PC-9 (cell line): ENCODE data around the gene CCDC78. TPM values are rescaled to one million over a fixed set of nuclear protein-coding genes. Genes with fewer than 3 reads are reported as not detected.

Experiments
- BruUV-seq: library from RNA; stranded (reverse); fragments of 400-500 nt; replicated peaks from 2 replicates; lab custom pipeline; 2021; lab: Mats Ljungman, UMichigan
- CTCF ChIA-PET: fragments of 300-600 bp; sonication (Branson Sonifier 250); formaldehyde crosslinking; loops from one replicate; lab custom pipeline; 2022; ENCODE audit warnings: antibody characterized with exemption; lab: Charles Lee
- POLR2A ChIA-PET: fragments of 300-600 bp; sonication (Branson Sonifier 250); formaldehyde crosslinking; loops from one replicate; lab custom pipeline; 2022; ENCODE audit warnings: antibody characterized with exemption; ENCODE audit not compliant: unreplicated experiment; lab: Charles Lee
- DNase-seq, 2 experiments: peaks; one replicate each; pipeline versions ENCODE4 v3.0.0 to v3.0.0-alpha.2; 2015 to 2022; ENCODE audit warnings: mixed read lengths in 1 of 2
- H2AFZ ChIP-seq: fragments of 200-600 bp; sonication (generic); 2 replicates; pipeline ENCODE4 v1.8.1; 2017; ENCODE audit warnings: antibody characterized with exemption
- H3F3A ChIP-seq: fragments of 200-600 bp; sonication (generic); 2 replicates; pipeline ENCODE4 v1.8.1; 2017; ENCODE audit warnings: antibody characterized with exemption, mild to moderate bottlenecking, low read depth; ENCODE audit not compliant: insufficient read depth
- H3K27ac ChIP-seq: fragments of 200-600 bp; sonication (generic); 2 replicates; pipeline ENCODE4 v1.6.1; 2016; ENCODE audit warnings: mixed run types
- H3K27me3 ChIP-seq: fragments of 200-600 bp; sonication (generic); 2 replicates; pipeline ENCODE4 v1.6.1; 2016; ENCODE audit warnings: low read depth, mixed run types; ENCODE audit not compliant: insufficient read depth
- H3K36me3 ChIP-seq: fragments of 200-600 bp; sonication (generic); 2 replicates; pipeline ENCODE4 v1.6.1; 2016; ENCODE audit warnings: low read depth, mixed run types
- H3K4me1 ChIP-seq: fragments of 200-600 bp; sonication (generic); replicated peaks from 2 replicates; pipeline ENCODE4 v1.6.1; 2016; ENCODE audit warnings: mixed run types; ENCODE audit not compliant: insufficient read depth
- H3K4me2 ChIP-seq: fragments of 200-600 bp; sonication (generic); 2 replicates; pipeline ENCODE4 v1.6.1; 2017; ENCODE audit warnings: mixed run types
- H3K4me3 ChIP-seq: fragments of 200-600 bp; sonication (generic); 2 replicates; pipeline ENCODE4 v1.6.1; 2016; ENCODE audit warnings: mixed run types
- H3K79me2 ChIP-seq: fragments of 200-600 bp; sonication (generic); 2 replicates; pipeline ENCODE4 v1.6.1; 2017; ENCODE audit warnings: low read depth, mixed run types
- H3K9me2 ChIP-seq: fragments of 200-600 bp; sonication (generic); 2 replicates; pipeline ENCODE4 v1.8.1; 2017; ENCODE audit warnings: mild to moderate bottlenecking; ENCODE audit not compliant: insufficient read depth
- H3K9me3 ChIP-seq: fragments of 200-600 bp; sonication (generic); 2 replicates; pipeline ENCODE4 v1.8.1; 2016; ENCODE audit warnings: low read depth; ENCODE audit not compliant: insufficient read depth
- H4K20me1 ChIP-seq: fragments of 200-600 bp; sonication (generic); 2 replicates; pipeline ENCODE4 v1.8.1; 2017; ENCODE audit not compliant: insufficient read depth
- EZH2 ChIP-seq: fragments of 200-600 bp; sonication (generic); IDR thresholded peaks from 2 replicates; pipeline ENCODE4 v1.8.0; 2017; ENCODE audit warnings: antibody characterized with exemption, low read depth
- intact Hi-C: fragments of 100-400 bp; cut with micrococcal nuclease; formaldehyde crosslinking; loops from one replicate; pipeline ENCODE4 v1.10.0; 2022; ENCODE audit not compliant: unreplicated experiment
- total RNA-seq: library from RNA; stranded (reverse); gene quantifications from 2 replicates; pipeline ENCODE4 v1.2.3, GENCODE V29; 2021
- TF ChIP-seq, protein P1 (sequence below): fragments of 200-600 bp; sonication (generic); conservative IDR thresholded peaks from 2 replicates; pipeline ENCODE4 v1.6.1; 2017; ENCODE audit warnings: mixed run types, antibody characterized with exemption, mild to moderate bottlenecking, moderate library complexity

The CCDC78 gene
- total RNA-seq, 1 experiment from 2014 or later, result 4.2 TPM

- peaks cover 12% of the 10 kb centered on the region; the same call in 1 of the 2 replicates for H4K20me1 ChIP-seq
- no peaks in the 10 kb centered on the region for H3K27me3 ChIP-seq
- POLR2A ChIA-PET, result interaction anchor here (0.5 to 1.0 kb wide), 5 partner anchors 8 to 154 kb away, joined by 4 to 9 read pairs (median 5); partner anchors contain the start of genes CIAO3 and METTL26
- no TSS peak for BruUV-seq
- peak overlapping the region; percentile 98 for H3K4me3 ChIP-seq
- no peaks in the 10 kb centered on the region for H3K9me2 ChIP-seq
- peaks cover 35% of the 10 kb centered on the region for H3K4me1 ChIP-seq
- DNase-seq, result peak in 1 of 2 experiments; percentile 43
- CTCF ChIA-PET, result interaction anchor here (0.5 to 1.1 kb wide), 6 partner anchors 15 to 350 kb away, joined by 3 to 11 read pairs (median 4); partner anchors contain the start of genes MRPL28 and STUB1
- peak overlapping the region; percentile 55; the same call in 1 of the 2 replicates for H3K27ac ChIP-seq
- H3K9me3 ChIP-seq, result no peaks in the 10 kb centered on the region
- H2AFZ ChIP-seq, result no peak overlapping the region
- H3K36me3 ChIP-seq, result no peaks in the 10 kb centered on the region
- TF ChIP-seq, protein P1, sequence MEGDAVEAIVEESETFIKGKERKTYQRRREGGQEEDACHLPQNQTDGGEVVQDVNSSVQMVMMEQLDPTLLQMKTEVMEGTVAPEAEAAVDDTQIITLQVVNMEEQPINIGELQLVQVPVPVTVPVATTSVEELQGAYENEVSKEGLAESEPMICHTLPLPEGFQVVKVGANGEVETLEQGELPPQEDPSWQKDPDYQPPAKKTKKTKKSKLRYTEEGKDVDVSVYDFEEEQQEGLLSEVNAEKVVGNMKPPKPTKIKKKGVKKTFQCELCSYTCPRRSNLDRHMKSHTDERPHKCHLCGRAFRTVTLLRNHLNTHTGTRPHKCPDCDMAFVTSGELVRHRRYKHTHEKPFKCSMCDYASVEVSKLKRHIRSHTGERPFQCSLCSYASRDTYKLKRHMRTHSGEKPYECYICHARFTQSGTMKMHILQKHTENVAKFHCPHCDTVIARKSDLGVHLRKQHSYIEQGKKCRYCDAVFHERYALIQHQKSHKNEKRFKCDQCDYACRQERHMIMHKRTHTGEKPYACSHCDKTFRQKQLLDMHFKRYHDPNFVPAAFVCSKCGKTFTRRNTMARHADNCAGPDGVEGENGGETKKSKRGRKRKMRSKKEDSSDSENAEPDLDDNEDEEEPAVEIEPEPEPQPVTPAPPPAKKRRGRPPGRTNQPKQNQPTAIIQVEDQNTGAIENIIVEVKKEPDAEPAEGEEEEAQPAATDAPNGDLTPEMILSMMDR, result no peak
- TF ChIP-seq EZH2, result no peak
- peaks cover 8% of the 10 kb centered on the region for H3K79me2 ChIP-seq
- H3K4me2 ChIP-seq, result peak overlapping the region; percentile 94
- peaks cover 31% of the 10 kb centered on the region; the same call in 1 of the 2 replicates for H3F3A ChIP-seq
- intact Hi-C loops, result loop anchor here (2.0 kb wide), 1 partner anchor 65 kb away; no protein-coding TSS in a partner anchor
These were observed 6.3 kb downstream of the CCDC78 start for GRCh38 chr16:719815-720446.

- Histone ChIP-seq H3K79me2 (peaks cover 8% of the 10 kb centered on the region), H3K9me2 (no peaks in the 10 kb centered on the region), H2AFZ (no peak overlapping the region), H3K4me1 (peaks cover 43% of the 10 kb centered on the region), H3K27me3 (no peaks in the 10 kb centered on the region), H4K20me1 (peaks cover 12% of the 10 kb centered on the region; the same call in 1 of the 2 replicates), H3K9me3 (no peaks in the 10 kb centered on the region), H3K27ac (no peak overlapping the region), H3F3A (peaks cover 38% of the 10 kb centered on the region; the same call in 1 of the 2 replicates), H3K4me3 (no peak overlapping the region), H3K36me3 (no peaks in the 10 kb centered on the region), H3K4me2 (peak overlapping the region; percentile 94; the same call in 1 of the 2 replicates)
- DNase-seq, result no peak
- intact Hi-C loops, result no loop called here
- CTCF ChIA-PET, result interaction anchor here (1.1 kb wide), 1 partner anchor 97 kb away, joined by 3 read pairs; no protein-coding TSS in a partner anchor
- POLR2A ChIA-PET, result no interaction called here
- no TSS peak for BruUV-seq
- TF ChIP-seq EZH2, result no peak
- TF ChIP-seq, protein P1, result no peak
These were observed 7.3 kb downstream of the CCDC78 start for GRCh38 chr16:718922-719321.

DNA sequence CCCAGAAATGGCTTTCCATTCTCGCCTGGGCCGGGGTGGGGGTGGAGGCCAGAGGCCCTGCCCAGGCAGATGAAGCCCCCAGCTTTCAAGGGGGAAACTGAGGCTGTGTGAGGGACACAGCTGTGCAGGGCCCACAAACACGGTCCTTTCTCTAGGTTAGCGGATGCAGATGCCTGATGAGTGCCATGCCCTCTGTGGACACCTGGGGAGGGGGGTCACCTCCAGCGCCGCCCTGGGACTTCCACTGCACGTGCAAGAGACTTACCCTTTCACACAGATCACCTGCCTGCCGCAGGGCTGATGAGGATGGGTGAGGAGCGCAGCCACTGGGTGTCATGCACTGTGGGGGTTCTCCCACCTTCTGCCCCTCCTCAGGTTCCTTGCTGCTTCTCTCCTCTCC is 7.9 kb downstream of the CCDC78 start:
- Histone ChIP-seq H3K4me3 (no peak overlapping the region), H3K9me3 (no peaks in the 10 kb centered on the region), H3K27ac (no peak overlapping the region), H3F3A (peaks cover 42% of the 10 kb centered on the region; the same call in 1 of the 2 replicates), H4K20me1 (peaks cover 12% of the 10 kb centered on the region; the same call in 1 of the 2 replicates), H3K4me2 (0 out of 2 replicates have a peak overlapping the region, but pooled peaks have one; percentile 94), H3K36me3 (no peaks in the 10 kb centered on the region), H3K4me1 (peaks cover 45% of the 10 kb centered on the region), H2AFZ (no peak overlapping the region), H3K27me3 (no peaks in the 10 kb centered on the region), H3K79me2 (peaks cover 8% of the 10 kb centered on the region), H3K9me2 (no peaks in the 10 kb centered on the region)
- no peak for TF ChIP-seq EZH2
- TF ChIP-seq, protein P1, result no peak
- no TSS peak for BruUV-seq
- ChIA-PET CTCF (no interaction called here), POLR2A (no interaction called here)
- intact Hi-C loops, result no loop called here
- DNase-seq, result no peak
